Sigmoid colon (tissue), 7 donors: Measurements from ENCODE around the gene MYO18B. TPM values are rescaled to one million over a fixed set of nuclear protein-coding genes. Genes with fewer than 3 reads are reported as not detected.

Experiments used
- DNase-seq: peaks from one replicate; pipeline ENCODE4 v3.0.0-alpha.2; 2019
- H3K27ac ChIP-seq, 4 donors: fragments of 200-600 bp; sonication (generic); one replicate each; pipeline ENCODE4 v1.5.1; 2016 to 2019; ENCODE audit warnings: mild to moderate bottlenecking in 1 of 4
- H3K27me3 ChIP-seq, 3 donors: fragments of 200-600 bp; sonication (generic); one replicate each; pipeline ENCODE4 v1.5.1; 2019; ENCODE audit warnings: mild to moderate bottlenecking in 1 of 3
- H3K36me3 ChIP-seq, 4 donors: fragments of 200-600 bp; sonication (generic); one replicate each; pipeline ENCODE4 v1.5.1; 2016 to 2019
- H3K4me1 ChIP-seq, 4 donors: fragments of 200-600 bp; sonication (generic); one replicate each; pipeline ENCODE4 v1.5.1; 2017 to 2019
- H3K4me3 ChIP-seq, 4 donors: fragments of 200-600 bp; sonication (generic); one replicate each; pipeline ENCODE4 v1.5.1; 2017 to 2019; ENCODE audit warnings: mild to moderate bottlenecking in 2 of 4, moderate library complexity in 1 of 4
- H3K9me3 ChIP-seq, 4 donors: fragments of 200-600 bp in 3 of 4; sonication (generic) in 3 of 4; one replicate each; pipeline versions ENCODE4 v1.5.1 to v1.6.1; 2013 to 2019
- CTCF ChIP-seq, 4 experiments: fragments of 450-650 bp in 3 of 4; fragments of 200-600 bp in 1 of 4; IDR thresholded peaks; one replicate each; pipeline ENCODE4 v1.5.1; 2016 to 2019; ENCODE audit warnings: antibody characterized with exemption in 4 of 4, mild to moderate bottlenecking in 3 of 4, moderate library complexity in 2 of 4
- EP300 ChIP-seq, 4 donors: sonication (generic); formaldehyde crosslinking; IDR thresholded peaks; one replicate each; pipeline ENCODE4 v1.6.1; 2017; ENCODE audit warnings: antibody characterized with exemption in 4 of 4
- POLR2A ChIP-seq, 2 donors: fragments of 450-650 bp; IDR thresholded peaks; one replicate each; pipeline ENCODE4 v1.6.1; 2016; ENCODE audit warnings: antibody characterized with exemption in 2 of 2, mild to moderate bottlenecking in 2 of 2, moderate library complexity in 2 of 2
- POLR2AphosphoS5 ChIP-seq, 4 donors: sonication (generic); formaldehyde crosslinking; IDR thresholded peaks; one replicate each; pipeline ENCODE4 v1.6.1; 2017; ENCODE audit warnings: antibody characterized with exemption in 4 of 4
- WGBS, 2 donors: extraction: QIAGEN DNeasy Blood & Tissue Kit; methylation state at CpG; one replicate each; pipeline ENCODE4 v1.1.7; 2013; 5-methylcytosine and 5-hydroxymethylcytosine counted together
- intact Hi-C: fragments of 100-400 bp; cut with DNase I; formaldehyde crosslinking; loops from one replicate; pipeline ENCODE4 v1.15.1; 2023
- polyA plus RNA-seq, 3 donors: library from polyadenylated mRNA; stranded (reverse); fragments of 200-250 nt; gene quantifications; one replicate each; pipeline ENCODE4 v1.2.3, GENCODE V29; 2013
- total RNA-seq, 4 donors: library from RNA; depleted of rRNA; stranded (reverse); fragments of >200 nt; gene quantifications; one replicate each; pipeline ENCODE4 v1.1.0, GENCODE V29; 2016
- donor health status: healthy with polysubstance abuse.
- donor health status: Bipolar disorder and iron deficiency.
- donor health status: healthy.

The MYO18B gene
- total and polyA plus RNA-seq, 7 donors = under 0.01 to 0.60 (median 0.30) TPM; not detected in 3

GRCh38 chr22:26033586-26033985, 291.6 kb downstream of the MYO18B start:
- H3K9me3 ChIP-seq = no peaks in the 10 kb centered on the region
- intact Hi-C loops = no loop called here
- no peak for DNase-seq

GRCh38 chr22:26035523-26035922, 293.5 kb downstream of the MYO18B start:
- Histone ChIP-seq H3K36me3 (no peaks in the 10 kb centered on the region), H3K27ac (no peak overlapping the region), H3K4me1 (no peaks in the 10 kb centered on the region), H3K9me3 (no peaks in the 10 kb centered on the region), H3K4me3 (no peak overlapping the region), H3K27me3 (no peaks in the 10 kb centered on the region)
- intact Hi-C loops = no loop called here
- no peak for TF ChIP-seq CTCF (IDR thresholded peaks at IDR 0.05)
- no peak for TF ChIP-seq EP300 (IDR thresholded peaks at IDR 0.05)
- TF ChIP-seq POLR2A (IDR thresholded peaks at IDR 0.05) = no peak
- TF ChIP-seq POLR2AphosphoS5 (IDR thresholded peaks at IDR 0.05) = no peak
- no peak for DNase-seq
- WGBS, 2 donors = 87 to 91% methylated on average over 3 of the region's 3 CpGs

More at GRCh38 chr22:26033586-26033985, 291.6 kb downstream of the MYO18B start:
- Histone ChIP-seq H3K4me1 (no peaks in the 10 kb centered on the region), H3K36me3 (no peaks in the 10 kb centered on the region), H3K27ac (no peak overlapping the region), H3K4me3 (no peak overlapping the region), H3K27me3 (no peaks in the 10 kb centered on the region)
- TF ChIP-seq POLR2AphosphoS5 (IDR thresholded peaks at IDR 0.05) (no peak), POLR2A (IDR thresholded peaks at IDR 0.05) (no peak), EP300 (IDR thresholded peaks at IDR 0.05) (no peak), CTCF (IDR thresholded peaks at IDR 0.05) (no peak)

- intact Hi-C loops = no loop called here
- Histone ChIP-seq H3K9me3 (no peaks in the 10 kb centered on the region), H3K4me3 (no peak overlapping the region), H3K36me3 (no peaks in the 10 kb centered on the region), H3K27me3 (no peaks in the 10 kb centered on the region), H3K27ac (no peak overlapping the region), H3K4me1 (no peaks in the 10 kb centered on the region)
- no peak for DNase-seq
- no peak for TF ChIP-seq POLR2A (IDR thresholded peaks at IDR 0.05)
- TF ChIP-seq CTCF (IDR thresholded peaks at IDR 0.05) = no peak
- no peak for TF ChIP-seq EP300 (IDR thresholded peaks at IDR 0.05)
- TF ChIP-seq POLR2AphosphoS5 (IDR thresholded peaks at IDR 0.05) = no peak
- WGBS, 2 donors = 11 to 45% methylated on average over 4 of the region's 4 CpGs
Observed at GRCh38 chr22:26038365-26038764, 296.4 kb downstream of the MYO18B start.

- no peaks in the 10 kb centered on the region for H3K36me3 ChIP-seq
- no peak for TF ChIP-seq POLR2A (IDR thresholded peaks at IDR 0.05)
- TF ChIP-seq POLR2AphosphoS5 (IDR thresholded peaks at IDR 0.05) = no peak
- no peak for TF ChIP-seq CTCF (IDR thresholded peaks at IDR 0.05)
- TF ChIP-seq EP300 (IDR thresholded peaks at IDR 0.05) = no peak
- intact Hi-C loops = no loop called here
Observed at GRCh38 chr22:26041931-26042330, 299.9 kb downstream of the MYO18B start.

GRCh38 chr22:26043031-26043430, 301.0 kb downstream of the MYO18B start:
- intact Hi-C loops = no loop called here
- WGBS, 2 donors = 54 to 66% methylated on average over 2 of the region's 2 CpGs
- no peak overlapping the region for H3K27ac ChIP-seq

More at GRCh38 chr22:26041931-26042330, 299.9 kb downstream of the MYO18B start:
- Histone ChIP-seq H3K27me3 (no peaks in the 10 kb centered on the region), H3K4me3 (no peak overlapping the region), H3K4me1 (no peaks in the 10 kb centered on the region), H3K9me3 (no peaks in the 10 kb centered on the region), H3K27ac (no peak overlapping the region)
- 69 to 84% methylated on average over 4 of the region's 4 CpGs for WGBS, 2 donors
- DNase-seq = no peak

More at GRCh38 chr22:26043031-26043430, 301.0 kb downstream of the MYO18B start:
- DNase-seq = no peak
- no peak for TF ChIP-seq EP300 (IDR thresholded peaks at IDR 0.05)
- TF ChIP-seq POLR2A (IDR thresholded peaks at IDR 0.05) = no peak
- H3K36me3 ChIP-seq = no peaks in the 10 kb centered on the region
- H3K27me3 ChIP-seq = no peaks in the 10 kb centered on the region
- no peaks in the 10 kb centered on the region for H3K4me1 ChIP-seq
- no peak overlapping the region for H3K4me3 ChIP-seq
- no peaks in the 10 kb centered on the region for H3K9me3 ChIP-seq
